K562 (cell line): ENCODE measurements around the gene PCBD1. TPM values are rescaled to one million over a fixed set of nuclear protein-coding genes. Genes with fewer than 3 reads are reported as not detected.

ENCODE experiments used
- ATAC-seq: fragments of 200-7000 bp; cut with Tn5 transposase; 3 replicates; pipeline ENCODE4 v1.9.1; 2020; ENCODE audit warnings: moderate library complexity
- BruUV-seq: library from RNA; stranded (reverse); fragments of 400-500 nt; replicated peaks from 2 replicates; lab custom pipeline; 2021; lab: Mats Ljungman, UMichigan
- CTCF ChIA-PET: fragments of 300-600 bp; formaldehyde crosslinking; extraction: SDS; loops from one replicate; lab custom pipeline; 2021; ENCODE audit warnings: low intra/inter-chr PET ratio; lab: Yijun Ruan, JAX
- POLR2A ChIA-PET: fragments of 300-600, 350-650 bp; sonication (Branson Sonifier 250); formaldehyde crosslinking; extraction: SDS; loops from one replicate; lab custom pipeline; 2021; ENCODE audit warnings: antibody characterized with exemption, inconsistent platforms; lab: Yijun Ruan, JAX
- DNase-seq, 4 experiments: peaks; one replicate each; pipeline versions ENCODE4 v3.0.0 to v3.0.0-alpha.2; 2011 to 2018; ENCODE audit warnings: low spot score in 3 of 4, mixed read lengths in 3 of 4; ENCODE audit errors: extremely low read depth in 1 of 4
- FAIRE-seq: peaks from 2 replicates; lab custom pipeline; 2011; peaks lifted over from hg19 to GRCh38; lab: Jason Lieb, UNC
- H2AFZ ChIP-seq: 2 replicates; pipeline ENCODE4 v1.6.0; 2011; ENCODE audit warnings: low read depth, low read length, control low read depth, inconsistent platforms
- H3K27ac ChIP-seq: fragments of 200-600 bp; 3 replicates; pipeline ENCODE4 v1.8.0; 2011; ENCODE audit warnings: low read depth, mild to moderate bottlenecking, control low read depth, inconsistent platforms, low read length, moderate library complexity, mixed read lengths; ENCODE audit errors: extremely low read depth
- H3K27me3 ChIP-seq, 2 experiments: fragments of 300-600 bp in 1 of 2; 2 replicates in 1 of 2; 3 replicates in 1 of 2; pipeline versions ENCODE4 v1.6.0 to v1.8.0; 2011; ENCODE audit warnings: inconsistent platforms in 2 of 2, low read length in 2 of 2, mild to moderate bottlenecking in 1 of 2, mixed read lengths in 1 of 2, moderate library complexity in 1 of 2; ENCODE audit not compliant: control insufficient read depth in 2 of 2, insufficient read depth in 2 of 2
- H3K36me3 ChIP-seq: fragments of 300-600 bp; 3 replicates; pipeline ENCODE4 v1.8.0; 2011; ENCODE audit warnings: mild to moderate bottlenecking, low read length, inconsistent platforms; ENCODE audit not compliant: control insufficient read depth, insufficient read depth
- H3K4me1 ChIP-seq, 2 experiments: fragments of 200-600 bp in 1 of 2; replicated peaks in 1 of 2; 2 replicates in 1 of 2; 3 replicates in 1 of 2; pipeline versions ENCODE4 v1.5.1 to v1.8.0; 2011; ENCODE audit warnings: inconsistent platforms in 2 of 2, low read length in 2 of 2, mild to moderate bottlenecking in 1 of 2, mixed read lengths in 1 of 2, moderate library complexity in 1 of 2; ENCODE audit not compliant: control insufficient read depth in 2 of 2, insufficient read depth in 2 of 2
- H3K4me2 ChIP-seq: 2 replicates; pipeline ENCODE4 v1.6.1; 2011; ENCODE audit warnings: low read length, control low read depth, inconsistent platforms, mixed read lengths; ENCODE audit not compliant: insufficient read depth
- H3K4me3 ChIP-seq: fragments of 200-600 bp; sonication (generic), shearing (Covaris generic); 2 replicates; pipeline ENCODE4 v1.5.1; 2016; ENCODE audit warnings: control low read depth, inconsistent platforms
- H3K79me2 ChIP-seq: fragments of 200-600 bp; 3 replicates; pipeline ENCODE4 v1.8.0; 2011; ENCODE audit warnings: low read length, inconsistent platforms; ENCODE audit not compliant: control insufficient read depth, insufficient read depth
- H3K9ac ChIP-seq, 2 experiments: 2 replicates each; pipeline versions ENCODE4 v1.6.0 to v1.6.1; 2011; ENCODE audit warnings: low read depth in 2 of 2, low read length in 2 of 2, control low read depth in 1 of 2, inconsistent platforms in 1 of 2, mild to moderate bottlenecking in 1 of 2, mixed read lengths in 1 of 2; ENCODE audit not compliant: insufficient read depth in 1 of 2
- H3K9me1 ChIP-seq: one replicate; pipeline ENCODE4 v1.6.0; 2011; ENCODE audit warnings: inconsistent platforms, mild to moderate bottlenecking, low read length, moderate library complexity; ENCODE audit not compliant: control insufficient read depth, insufficient read depth
- H3K9me3 ChIP-seq: replicated peaks from 2 replicates; pipeline ENCODE4 v1.5.1; 2011; ENCODE audit warnings: low read depth, low read length, inconsistent platforms; ENCODE audit not compliant: control insufficient read depth, insufficient read depth
- H4K20me1 ChIP-seq: replicated peaks from 2 replicates; pipeline ENCODE4 v1.6.1; 2011; ENCODE audit warnings: low read length, inconsistent platforms, mixed read lengths; ENCODE audit not compliant: control insufficient read depth, insufficient read depth
- EZH2 ChIP-seq: IDR thresholded peaks from 2 replicates; pipeline ENCODE4 v1.6.1; 2012; ENCODE audit warnings: low read depth, mild to moderate bottlenecking, inconsistent platforms, low read length, borderline replicate concordance
- KAT7 ChIP-seq: sonication (generic); formaldehyde crosslinking; IDR thresholded peaks from 2 replicates; pipeline ENCODE4 v1.8.0; 2022; ENCODE audit warnings: missing genetic modification reagents, mild to moderate bottlenecking, borderline replicate concordance
- TAF7 ChIP-seq: fragments of 450-650 bp; IDR thresholded peaks from 2 replicates; pipeline ENCODE4 v1.6.1; 2016; ENCODE audit warnings: missing genetic modification characterization, missing compliant biosample characterization
- TRIM28 ChIP-seq: fragments of 450-650 bp; IDR thresholded peaks from 2 replicates; pipeline ENCODE4 v1.6.1; 2017
- ZNF561 ChIP-seq: fragments of 450-650 bp; formaldehyde crosslinking; conservative IDR thresholded peaks from 2 replicates; pipeline ENCODE4 v1.4.0; 2020; ENCODE audit warnings: mild to moderate bottlenecking, moderate library complexity
- WGBS: fragments of 100-300 bp; shearing (Covaris generic); methylation state at CpG from one replicate; pipeline ENCODE4 v1.1.6; 2016; ENCODE audit warnings: low coverage, mixed read lengths; ENCODE audit not compliant: insufficient coverage; ENCODE audit errors: missing lambda C conversion rate; 5-methylcytosine and 5-hydroxymethylcytosine counted together
- in situ Hi-C: fragments of 300-500 bp; cut with MboI; formaldehyde crosslinking; loops from 4 replicates; pipeline ENCODE4 v1.15.0; 2018; ENCODE audit warnings: inconsistent platforms, mixed read lengths
- intact Hi-C: fragments of 100-400 bp; cut with micrococcal nuclease; formaldehyde crosslinking; loops from 2 replicates; pipeline ENCODE4 v1.14.2; 2022
- polyA plus RNA-seq, 8 experiments: library from polyadenylated mRNA; depleted of rRNA in 4 of 8; stranded (reverse) in 5 of 8; unstranded in 3 of 8; fragments of >200 nt; fragmentation: Nextera tagmentation in 2 of 8; fragmentation: Illumina TruSeq in 1 of 8; extraction: Ambion mirVana in 2 of 8; extraction: Trizol in 1 of 8; gene quantifications; 2 replicates each; pipeline versions ENCODE4 v1.2.1 to v1.2.3, GENCODE V29; 2011 to 2014; ENCODE audit warnings: inconsistent platforms in 1 of 8, missing spikeins in 1 of 8
- total RNA-seq, 7 experiments: library from RNA; depleted of rRNA in 6 of 7; stranded (reverse); fragments of >200 nt in 6 of 7; fragmentation: Illumina TruSeq in 2 of 7; extraction: Trizol in 2 of 7; gene quantifications; 2 replicates each; pipeline versions ENCODE4 v1.2.1 to v1.2.3, GENCODE V29; 2011 to 2021; ENCODE audit warnings: low replicate concordance in 1 of 7
- TF ChIP-seq, protein P1 (sequence below): sonication (generic); formaldehyde crosslinking; IDR thresholded peaks from 2 replicates; pipeline ENCODE4 v1.8.1; 2023; ENCODE audit warnings: mild to moderate bottlenecking, missing genetic modification reagents
- TF ChIP-seq, protein P2 (sequence below): fragments of 450-650 bp; IDR thresholded peaks from 2 replicates; pipeline ENCODE4 v1.6.1; 2014; ENCODE audit warnings: low read depth, mild to moderate bottlenecking, moderate library complexity, borderline replicate concordance

The PCBD1 gene
- total and polyA plus RNA-seq, 9 of the 15 experiments (the other 6 are each of a cell fraction or from before 2014, with no cell fraction given), result 14.6 to 109 (median 57.0) TPM

DNA sequence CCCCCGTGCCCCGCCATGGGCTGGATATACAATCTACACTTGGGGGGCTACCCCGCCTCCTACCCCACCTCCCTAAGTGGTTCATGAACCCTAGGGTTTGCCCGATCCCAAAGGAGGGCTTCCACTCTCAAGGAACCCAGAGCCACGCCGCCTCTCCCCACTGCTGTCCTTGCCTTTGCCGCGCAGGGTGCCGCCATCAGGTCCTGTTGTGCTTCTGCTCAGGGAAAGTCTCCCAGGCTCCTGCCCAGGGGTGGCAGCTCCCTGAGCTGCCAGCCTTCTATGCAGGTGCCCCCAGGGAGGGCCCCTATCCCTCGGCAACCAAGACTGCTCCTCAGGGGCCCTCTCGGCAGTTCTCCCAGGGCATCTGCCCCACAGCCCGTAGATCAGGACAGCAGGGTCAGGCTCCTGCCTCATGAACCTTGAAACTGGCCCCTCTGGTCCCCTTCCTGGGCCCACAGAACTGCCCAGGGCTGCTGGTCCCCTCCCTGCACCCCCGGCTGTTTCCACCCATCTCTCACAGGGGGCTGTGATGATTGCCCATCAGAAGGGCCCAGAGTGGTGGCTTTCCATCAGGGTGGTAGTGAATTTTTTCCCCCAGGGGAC lies 13.0 kb upstream of the PCBD1 start:
- CTCF ChIA-PET, result no interaction called here
- POLR2A ChIA-PET, result interaction anchor here (1.1 kb wide), 1 partner anchor 18 kb away, joined by 3 read pairs; no protein-coding TSS in a partner anchor
- no TSS peak for BruUV-seq
- peaks cover 16% of the 10 kb centered on the region for H4K20me1 ChIP-seq
- no peak for FAIRE-seq
- no peak overlapping the region for H3K4me2 ChIP-seq
- WGBS, result 6% methylated on average over 13 of the region's 13 CpGs
- H3K4me1 ChIP-seq, result peaks cover 0 to 5% of the 10 kb centered on the region in 2 experiments; a peak in 3 of 5 replicates
- H3K27me3 ChIP-seq, result peaks cover 37 to 51% of the 10 kb centered on the region in 2 experiments
- no peak for ATAC-seq
- in situ Hi-C loops, result no loop called here
- H3K79me2 ChIP-seq, result no peaks in the 10 kb centered on the region
- no peak overlapping the region for H3K27ac ChIP-seq
- no peaks in the 10 kb centered on the region for H3K36me3 ChIP-seq
- H3K9ac ChIP-seq, result no peak overlapping the region
- no peaks in the 10 kb centered on the region for H3K9me1 ChIP-seq
- H3K4me3 ChIP-seq, result no peak overlapping the region
- H2AFZ ChIP-seq, result no peak overlapping the region
- no peak for TF ChIP-seq ZNF561
- no peak for TF ChIP-seq TRIM28
- TF ChIP-seq KAT7 (CRISPR knock-in tag), result no peak
- TF ChIP-seq, protein P1, sequence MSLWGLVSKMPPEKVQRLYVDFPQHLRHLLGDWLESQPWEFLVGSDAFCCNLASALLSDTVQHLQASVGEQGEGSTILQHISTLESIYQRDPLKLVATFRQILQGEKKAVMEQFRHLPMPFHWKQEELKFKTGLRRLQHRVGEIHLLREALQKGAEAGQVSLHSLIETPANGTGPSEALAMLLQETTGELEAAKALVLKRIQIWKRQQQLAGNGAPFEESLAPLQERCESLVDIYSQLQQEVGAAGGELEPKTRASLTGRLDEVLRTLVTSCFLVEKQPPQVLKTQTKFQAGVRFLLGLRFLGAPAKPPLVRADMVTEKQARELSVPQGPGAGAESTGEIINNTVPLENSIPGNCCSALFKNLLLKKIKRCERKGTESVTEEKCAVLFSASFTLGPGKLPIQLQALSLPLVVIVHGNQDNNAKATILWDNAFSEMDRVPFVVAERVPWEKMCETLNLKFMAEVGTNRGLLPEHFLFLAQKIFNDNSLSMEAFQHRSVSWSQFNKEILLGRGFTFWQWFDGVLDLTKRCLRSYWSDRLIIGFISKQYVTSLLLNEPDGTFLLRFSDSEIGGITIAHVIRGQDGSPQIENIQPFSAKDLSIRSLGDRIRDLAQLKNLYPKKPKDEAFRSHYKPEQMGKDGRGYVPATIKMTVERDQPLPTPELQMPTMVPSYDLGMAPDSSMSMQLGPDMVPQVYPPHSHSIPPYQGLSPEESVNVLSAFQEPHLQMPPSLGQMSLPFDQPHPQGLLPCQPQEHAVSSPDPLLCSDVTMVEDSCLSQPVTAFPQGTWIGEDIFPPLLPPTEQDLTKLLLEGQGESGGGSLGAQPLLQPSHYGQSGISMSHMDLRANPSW, result no peak
- TF ChIP-seq, protein P2, sequence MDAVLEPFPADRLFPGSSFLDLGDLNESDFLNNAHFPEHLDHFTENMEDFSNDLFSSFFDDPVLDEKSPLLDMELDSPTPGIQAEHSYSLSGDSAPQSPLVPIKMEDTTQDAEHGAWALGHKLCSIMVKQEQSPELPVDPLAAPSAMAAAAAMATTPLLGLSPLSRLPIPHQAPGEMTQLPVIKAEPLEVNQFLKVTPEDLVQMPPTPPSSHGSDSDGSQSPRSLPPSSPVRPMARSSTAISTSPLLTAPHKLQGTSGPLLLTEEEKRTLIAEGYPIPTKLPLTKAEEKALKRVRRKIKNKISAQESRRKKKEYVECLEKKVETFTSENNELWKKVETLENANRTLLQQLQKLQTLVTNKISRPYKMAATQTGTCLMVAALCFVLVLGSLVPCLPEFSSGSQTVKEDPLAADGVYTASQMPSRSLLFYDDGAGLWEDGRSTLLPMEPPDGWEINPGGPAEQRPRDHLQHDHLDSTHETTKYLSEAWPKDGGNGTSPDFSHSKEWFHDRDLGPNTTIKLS, result no peak
- TF ChIP-seq EZH2, result no peak
- no peak for TF ChIP-seq TAF7 (tag)
- H3K9me3 ChIP-seq, result no peaks in the 10 kb centered on the region
- DNase-seq, result no peak
- intact Hi-C loops, result loop anchor here (5.0 kb wide), 1 partner anchor 386 kb away; no protein-coding TSS in a partner anchor
